ENCODE results near the gene STX4. TPM values are rescaled to one million over a fixed set of nuclear protein-coding genes. Genes with fewer than 3 reads are reported as not detected.
"Not testable (repeated sequence)": the region's sequence is repeated elsewhere in the genome, so short reads cannot be mapped to it uniquely, and the experiment has no call there.

The STX4 gene
- total RNA-seq, 4 donors from 2014 or later: 60.2 to 159 (median 101) TPM

- Histone ChIP-seq H3K27ac (no peak overlapping the region), H3K9me3 (no peaks in the 10 kb centered on the region), H3K36me3 (no peaks in the 10 kb centered on the region), H3K4me1 (peaks cover 0 to 7% (median 2%) of the 10 kb centered on the region in 4 donors), H3K4me3 (no peak overlapping the region), H3K27me3 (peaks cover 0 to 15% of the 10 kb centered on the region in 2 donors)
- no peak for DNase-seq
- TF ChIP-seq POLR2A (IDR thresholded peaks at IDR 0.05): no peak
- TF ChIP-seq CTCF (IDR thresholded peaks at IDR 0.05): no peak
Measured at GRCh38 chr16:31009120-31009519, 24.2 kb upstream of the STX4 start.

GRCh38 chr16:31009894-31010584, 23.3 kb upstream of the STX4 start:
- no peak for DNase-seq
- no peak overlapping the region for H3K27ac ChIP-seq
- H3K27me3 ChIP-seq: peaks cover 0 to 15% of the 10 kb centered on the region in 2 donors
- H3K36me3 ChIP-seq: no peaks in the 10 kb centered on the region
- H3K4me1 ChIP-seq: peaks cover 0 to 7% (median 2%) of the 10 kb centered on the region in 4 donors
- no peak for TF ChIP-seq POLR2A (IDR thresholded peaks at IDR 0.05)
- TF ChIP-seq CTCF (IDR thresholded peaks at IDR 0.05): no peak
- peak overlapping the region in 1 of 4 donors; percentile 27 for H3K4me3 ChIP-seq
- no peaks in the 10 kb centered on the region for H3K9me3 ChIP-seq

GRCh38 chr16:31010585-31011325, 22.6 kb upstream of the STX4 start, which contains the start of gene STX1B:
Gene STX1B (minus strand): TSS chr16:31010638. CDS start chr16:31010396, 242 bp downstream.
- Histone ChIP-seq H3K4me1 (peaks cover 0 to 7% (median 2%) of the 10 kb centered on the region in 4 donors), H3K9me3 (no peaks in the 10 kb centered on the region), H3K4me3 (peak within 1 kb of the TSS in 2 of 4 donors; percentile 27 to 28), H3K27ac (no peak within 1 kb of the TSS), H3K36me3 (no peaks in the 10 kb centered on the region), H3K27me3 (peaks cover 0 to 15% of the 10 kb centered on the region in 2 donors)
- peak in 2 of 3 donors; percentile 21 to 57 for DNase-seq
- TF ChIP-seq POLR2A (IDR thresholded peaks at IDR 0.05) (no peak), CTCF (IDR thresholded peaks at IDR 0.05) (no peak)

GRCh38 chr16:31011815-31012214, 21.5 kb upstream of the STX4 start:
- DNase-seq, H3K4me1 ChIP-seq, H3K36me3 ChIP-seq, H3K27ac ChIP-seq, H3K9me3 ChIP-seq, H3K4me3 ChIP-seq: not testable (repeated sequence)
- peaks cover 0 to 15% of the 10 kb centered on the region in 2 donors for H3K27me3 ChIP-seq

GRCh38 chr16:31013292-31013691, 20.1 kb upstream of the STX4 start:
- not testable (repeated sequence) for H3K4me3 ChIP-seq, H3K9me3 ChIP-seq, H3K4me1 ChIP-seq, H3K36me3 ChIP-seq, DNase-seq, H3K27ac ChIP-seq
- peaks cover 0 to 15% of the 10 kb centered on the region in 2 donors for H3K27me3 ChIP-seq

- H3K27me3 ChIP-seq: peaks cover 0 to 2% of the 10 kb centered on the region in 2 donors
- no peak overlapping the region for H3K27ac ChIP-seq
- H3K36me3 ChIP-seq: no peaks in the 10 kb centered on the region
- TF ChIP-seq POLR2A (IDR thresholded peaks at IDR 0.05): no peak
- no peak for TF ChIP-seq CTCF (IDR thresholded peaks at IDR 0.05)
- no peak overlapping the region for H3K4me3 ChIP-seq
- peaks cover 0 to 3% (median 0%) of the 10 kb centered on the region in 4 donors for H3K4me1 ChIP-seq
- no peaks in the 10 kb centered on the region for H3K9me3 ChIP-seq
- DNase-seq: no peak
Measured at GRCh38 chr16:31016018-31016417, 17.3 kb upstream of the STX4 start.

GRCh38 chr16:31017756-31018155, 15.6 kb upstream of the STX4 start:
- H3K27ac ChIP-seq, H3K4me1 ChIP-seq, H3K9me3 ChIP-seq, H3K4me3 ChIP-seq, H3K36me3 ChIP-seq, H3K27me3 ChIP-seq, DNase-seq: not testable (repeated sequence)

All from Peyer's patch (tissue), 4 donors.